Karpas-422 (cell line): ENCODE data around the gene ARHGEF1. TPM values are rescaled to one million over a fixed set of nuclear protein-coding genes. Genes with fewer than 3 reads are reported as not detected.
A peak's percentile ranks its signal among the peaks of the same experiment; 100 is the strongest.

ENCODE experiments used
- DNase-seq: peaks from one replicate; pipeline ENCODE4 v3.0.0-alpha.2; 2015
- H2AFZ ChIP-seq: fragments of 200-600 bp; sonication (generic); 2 replicates; pipeline ENCODE4 v1.6.1; 2014; ENCODE audit warnings: antibody characterized with exemption, low read length, mixed read lengths
- H3K27ac ChIP-seq: fragments of 200-600 bp; sonication (generic); 2 replicates; pipeline ENCODE4 v1.5.1; 2014; ENCODE audit warnings: mild to moderate bottlenecking, low read length, moderate library complexity
- H3K27me3 ChIP-seq: fragments of 200-600 bp; sonication (generic); 2 replicates; pipeline ENCODE4 v1.6.1; 2014; ENCODE audit warnings: low read length, mixed read lengths
- H3K36me3 ChIP-seq: fragments of 200-600 bp; sonication (generic); 2 replicates; pipeline ENCODE4 v1.6.1; 2014; ENCODE audit warnings: low read length, mixed read lengths; ENCODE audit not compliant: insufficient read depth
- H3K4me1 ChIP-seq: fragments of 200-600 bp; sonication (generic); 2 replicates; pipeline ENCODE4 v1.6.1; 2014; ENCODE audit warnings: mild to moderate bottlenecking, low read length, mixed read lengths
- H3K4me2 ChIP-seq: fragments of 200-600 bp; sonication (generic); 2 replicates; pipeline ENCODE4 v1.6.1; 2014; ENCODE audit warnings: low read length, low read depth, mild to moderate bottlenecking; ENCODE audit not compliant: poor library complexity, severe bottlenecking
- H3K4me3 ChIP-seq: fragments of 200-600 bp; sonication (generic); 2 replicates; pipeline ENCODE4 v1.5.1; 2014; ENCODE audit warnings: mild to moderate bottlenecking, antibody characterized with exemption, low read length, mixed read lengths
- H3K79me2 ChIP-seq: fragments of 200-600 bp; sonication (generic); 2 replicates; pipeline ENCODE4 v1.6.1; 2014; ENCODE audit warnings: mild to moderate bottlenecking, low read length, mixed read lengths
- H3K9ac ChIP-seq: fragments of 200-600 bp; sonication (generic); 2 replicates; pipeline ENCODE4 v1.6.0; 2014; ENCODE audit warnings: low read length
- H3K9me2 ChIP-seq: fragments of 200-600 bp; sonication (generic), shearing (Covaris generic); replicated peaks from 2 replicates; pipeline ENCODE4 v1.6.0; 2014; ENCODE audit warnings: mild to moderate bottlenecking, low read length, moderate library complexity; ENCODE audit not compliant: insufficient read depth
- H3K9me3 ChIP-seq: fragments of 300-700, 200-600 bp; sonication (generic); 2 replicates; pipeline ENCODE4 v1.6.1; 2014; ENCODE audit warnings: low read length, mixed read lengths
- H4K20me1 ChIP-seq: fragments of 200-600 bp; sonication (generic); 2 replicates; pipeline ENCODE4 v1.6.1; 2014; ENCODE audit warnings: mild to moderate bottlenecking, antibody characterized with exemption, low read length, low read depth; ENCODE audit not compliant: insufficient read depth
- total RNA-seq: library from RNA; depleted of rRNA; stranded (reverse); fragments of >200 nt; shearing (Covaris generic); gene quantifications from 2 replicates; pipeline ENCODE4 v1.2.3, GENCODE V29; 2014; ENCODE audit warnings: low replicate concordance

Gene ARHGEF1
- total RNA-seq, 1 experiment from 2014 or later: 137 TPM

- H3K9me3 ChIP-seq: no peaks in the 10 kb centered on the region
- no peaks in the 10 kb centered on the region for H4K20me1 ChIP-seq
- no peak overlapping the region for H2AFZ ChIP-seq
- no peak overlapping the region for H3K27ac ChIP-seq
- no peak for DNase-seq
- no peak overlapping the region for H3K4me3 ChIP-seq
- H3K79me2 ChIP-seq: no peaks in the 10 kb centered on the region
- no peaks in the 10 kb centered on the region for H3K36me3 ChIP-seq
- no peaks in the 10 kb centered on the region for H3K9me2 ChIP-seq
- H3K9ac ChIP-seq: no peak overlapping the region
- no peaks in the 10 kb centered on the region for H3K4me1 ChIP-seq
- H3K27me3 ChIP-seq: no peaks in the 10 kb centered on the region
- H3K4me2 ChIP-seq: no peak overlapping the region
These were observed 35.5 kb upstream of the ARHGEF1 start for GRCh38 chr19:41847351-41848105.

- Histone ChIP-seq H2AFZ (no peak overlapping the region), H3K4me2 (no peak overlapping the region)
- DNase-seq: no peak
These were observed 34.3 kb upstream of the ARHGEF1 start for GRCh38 chr19:41848666-41849065.

GRCh38 chr19:41849067-41849466 is 33.9 kb upstream of the ARHGEF1 start:
- Histone ChIP-seq H3K9ac (no peak overlapping the region), H3K27me3 (no peaks in the 10 kb centered on the region), H3K79me2 (no peaks in the 10 kb centered on the region), H3K4me1 (no peaks in the 10 kb centered on the region), H3K4me2 (no peak overlapping the region), H3K9me2 (no peaks in the 10 kb centered on the region), H3K9me3 (no peaks in the 10 kb centered on the region), H2AFZ (no peak overlapping the region), H3K27ac (no peak overlapping the region), H4K20me1 (no peaks in the 10 kb centered on the region), H3K36me3 (no peaks in the 10 kb centered on the region), H3K4me3 (no peak overlapping the region)
- no peak for DNase-seq

More at GRCh38 chr19:41848666-41849065, 34.3 kb upstream of the ARHGEF1 start:
- Histone ChIP-seq H3K27ac (no peak overlapping the region), H3K4me3 (no peak overlapping the region), H3K9me2 (no peaks in the 10 kb centered on the region), H3K4me1 (no peaks in the 10 kb centered on the region), H3K27me3 (no peaks in the 10 kb centered on the region), H3K9ac (no peak overlapping the region), H3K79me2 (no peaks in the 10 kb centered on the region), H3K36me3 (no peaks in the 10 kb centered on the region), H3K9me3 (no peaks in the 10 kb centered on the region), H4K20me1 (no peaks in the 10 kb centered on the region)

DNA sequence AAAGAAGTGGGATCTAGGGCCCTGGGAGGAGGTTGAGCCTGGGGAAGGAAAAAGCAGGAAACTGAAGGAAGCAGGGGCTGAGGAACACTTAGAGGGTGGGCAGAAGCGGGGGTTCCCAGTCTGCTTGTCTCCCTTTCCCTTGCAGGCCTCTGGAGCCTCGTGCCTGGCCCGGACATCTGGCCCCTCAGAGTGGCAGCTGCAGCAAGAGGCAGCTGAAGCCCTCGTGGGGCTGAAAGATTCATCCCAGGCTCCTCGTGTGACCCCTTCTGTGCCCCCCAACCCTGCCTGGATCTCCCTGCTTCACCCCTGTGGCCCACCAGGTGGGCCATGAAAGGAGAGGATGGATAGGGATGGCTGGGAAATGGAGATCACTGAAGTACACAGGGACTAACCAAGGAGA is 32.6 kb upstream of the ARHGEF1 start:
- no peaks in the 10 kb centered on the region for H3K4me1 ChIP-seq
- no peak overlapping the region for H3K4me2 ChIP-seq
- DNase-seq: no peak
- no peak overlapping the region for H3K4me3 ChIP-seq
- H3K27me3 ChIP-seq: no peaks in the 10 kb centered on the region
- H3K9me3 ChIP-seq: no peaks in the 10 kb centered on the region
- H3K27ac ChIP-seq: no peak overlapping the region
- H3K79me2 ChIP-seq: no peaks in the 10 kb centered on the region
- no peaks in the 10 kb centered on the region for H3K9me2 ChIP-seq
- no peak overlapping the region for H3K9ac ChIP-seq
- H4K20me1 ChIP-seq: no peaks in the 10 kb centered on the region
- no peak overlapping the region for H2AFZ ChIP-seq
- H3K36me3 ChIP-seq: no peaks in the 10 kb centered on the region

DNA sequence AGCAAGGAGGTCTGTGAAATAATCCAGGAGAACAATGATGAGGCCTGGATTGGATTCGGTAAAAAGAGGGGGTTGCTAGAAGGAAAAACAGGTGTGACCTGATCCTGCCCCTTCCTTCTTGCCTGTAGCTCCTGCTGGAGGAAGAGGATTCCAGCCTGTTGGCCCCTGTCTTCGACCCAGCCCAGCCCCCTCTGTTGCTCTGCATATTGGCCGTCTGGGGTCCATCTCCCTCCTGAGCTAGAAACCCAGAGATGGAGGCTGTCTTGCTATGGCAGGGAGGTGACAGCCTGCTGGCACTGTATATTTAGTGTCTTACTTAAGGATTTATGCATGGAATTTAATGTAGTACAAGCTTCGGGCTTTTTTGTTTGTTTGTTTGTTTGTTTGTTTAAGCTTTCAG is 31.5 kb upstream of the ARHGEF1 start:
- Histone ChIP-seq H4K20me1 (no peaks in the 10 kb centered on the region), H3K9ac (no peak overlapping the region), H3K9me3 (no peaks in the 10 kb centered on the region), H3K4me3 (no peak overlapping the region), H3K4me1 (no peaks in the 10 kb centered on the region), H3K27me3 (no peaks in the 10 kb centered on the region), H3K79me2 (no peaks in the 10 kb centered on the region), H3K27ac (no peak overlapping the region), H3K36me3 (no peaks in the 10 kb centered on the region), H3K4me2 (no peak overlapping the region), H2AFZ (no peak overlapping the region), H3K9me2 (no peaks in the 10 kb centered on the region)
- no peak for DNase-seq

GRCh38 chr19:41853344-41853743 is 29.6 kb upstream of the ARHGEF1 start:
- Histone ChIP-seq H3K27me3 (no peaks in the 10 kb centered on the region), H3K4me1 (no peaks in the 10 kb centered on the region), H3K9me2 (no peaks in the 10 kb centered on the region), H3K36me3 (no peaks in the 10 kb centered on the region), H3K4me2 (no peak overlapping the region), H3K9ac (no peak overlapping the region), H3K4me3 (no peak overlapping the region), H3K9me3 (no peaks in the 10 kb centered on the region), H4K20me1 (no peaks in the 10 kb centered on the region), H3K27ac (no peak overlapping the region), H2AFZ (no peak overlapping the region), H3K79me2 (no peaks in the 10 kb centered on the region)
- DNase-seq: no peak

DNA sequence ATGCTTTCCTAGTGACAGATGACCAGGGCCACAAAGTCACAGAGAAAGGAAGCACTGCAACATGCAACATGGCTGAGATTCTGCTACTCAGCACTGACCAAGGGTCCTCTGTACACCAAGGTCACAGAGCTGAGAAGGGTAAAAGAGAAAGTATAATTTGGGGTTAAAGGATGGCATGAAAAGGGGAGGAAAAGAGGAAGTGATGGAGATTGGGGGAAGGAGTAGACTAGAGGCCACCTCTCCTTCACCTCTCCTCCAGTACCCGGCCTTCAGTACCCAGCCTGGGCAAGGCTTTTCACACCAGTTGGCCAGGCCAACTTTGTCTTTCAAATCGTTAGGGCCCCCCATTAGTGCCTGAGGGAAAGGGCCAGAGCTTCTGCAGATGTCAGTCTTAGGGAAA is 29.2 kb upstream of the ARHGEF1 start:
- H3K4me2 ChIP-seq: no peak overlapping the region
- no peaks in the 10 kb centered on the region for H4K20me1 ChIP-seq
- no peak overlapping the region for H2AFZ ChIP-seq
- peaks cover under 1% of the 10 kb centered on the region for H3K4me1 ChIP-seq
- H3K27me3 ChIP-seq: no peaks in the 10 kb centered on the region
- no peaks in the 10 kb centered on the region for H3K9me3 ChIP-seq
- H3K9me2 ChIP-seq: no peaks in the 10 kb centered on the region
- H3K79me2 ChIP-seq: no peaks in the 10 kb centered on the region
- no peak for DNase-seq
- H3K36me3 ChIP-seq: no peaks in the 10 kb centered on the region
- no peak overlapping the region for H3K27ac ChIP-seq
- H3K9ac ChIP-seq: no peak overlapping the region
- H3K4me3 ChIP-seq: no peak overlapping the region

GRCh38 chr19:41859213-41859617 is 23.8 kb upstream of the ARHGEF1 start:
- Histone ChIP-seq H3K4me1 (peaks cover 37% of the 10 kb centered on the region), H3K36me3 (peaks cover 37% of the 10 kb centered on the region), H3K27ac (no peak overlapping the region), H3K9me2 (no peaks in the 10 kb centered on the region), H3K27me3 (no peaks in the 10 kb centered on the region), H3K79me2 (peaks cover 38% of the 10 kb centered on the region), H3K4me2 (peak overlapping the region; percentile 81), H2AFZ (peak overlapping the region; percentile 69; the same call in 1 of the 2 replicates), H3K4me3 (peak overlapping the region; percentile 96), H3K9me3 (no peaks in the 10 kb centered on the region), H3K9ac (peak overlapping the region; percentile 64), H4K20me1 (peaks cover 33% of the 10 kb centered on the region; the same call in 1 of the 2 replicates)
- DNase-seq: no peak
